Left colon (tissue), 2 donors: ENCODE data around the gene MC2R. TPM values are rescaled to one million over a fixed set of nuclear protein-coding genes. Genes with fewer than 3 reads are reported as not detected.
"Not testable (repeated sequence)": the region's sequence is repeated elsewhere in the genome, so short reads cannot be mapped to it uniquely, and the experiment has no call there.

Source experiments
- ATAC-seq: fragments of 200-7000 bp; cut with Tn5 transposase; one replicate; pipeline ENCODE4 v1.9.1; 2020; ENCODE audit warnings: mild to moderate bottlenecking, moderate library complexity
- DNase-seq, 2 donors: peaks; one replicate each; pipeline ENCODE4 v3.0.0-alpha.2; 2020
- intact Hi-C, 2 donors: fragments of 100-400 bp; cut with DNase I in 1 of 2; cut with micrococcal nuclease in 1 of 2; formaldehyde crosslinking; loops; one replicate each; pipeline versions ENCODE4 v1.11.2 to v1.14.0; 2022; cut with DNase I, micrococcal nuclease
- total RNA-seq, 2 donors: library from RNA; stranded (reverse); fragmentation: NEBNext Ultra II Directional; extraction: Animal tissue kit (Norgen Biotek cat#: 25700); gene quantifications; one replicate each; pipeline ENCODE4 v1.2.1, GENCODE V29; 2021
- donor health status: DM: no; HTN: no; CAD: no.
- donor health status: DM: yes; HTN: yes; CAD: no.

MC2R gene
- total RNA-seq, 2 donors from 2014 or later, result not detected

GRCh38 chr18:13900633-13901032, 14.7 kb downstream of the MC2R start:
- intact Hi-C loops, result no loop called here
- ATAC-seq, result no peak
- DNase-seq, result no peak

- DNase-seq, result no peak
- intact Hi-C loops, result no loop called here
- no peak for ATAC-seq
Measured at GRCh38 chr18:13895505-13896033, 19.8 kb downstream of the MC2R start.

- ATAC-seq (no peak), DNase-seq (no peak)
- intact Hi-C loops, result no loop called here
Measured at GRCh38 chr18:13894531-13894930, 20.8 kb downstream of the MC2R start.

- intact Hi-C loops, result no loop called here
- ATAC-seq (no peak), DNase-seq (no peak)
Measured at GRCh38 chr18:13893418-13893760, 21.9 kb downstream of the MC2R start.

- intact Hi-C loops, result no loop called here
- DNase-seq, result no peak
- ATAC-seq, result no peak
Measured at GRCh38 chr18:13892098-13892497, 23.2 kb downstream of the MC2R start.

GRCh38 chr18:13890761-13891361, 24.5 kb downstream of the MC2R start:
- no peak for DNase-seq
- intact Hi-C loops, result no loop called here
- ATAC-seq, result peak; percentile 60

- ATAC-seq, result no peak
- intact Hi-C loops, result no loop called here
- DNase-seq, result no peak
Measured at GRCh38 chr18:13889671-13890070, 25.7 kb downstream of the MC2R start.

- no peak for DNase-seq
- intact Hi-C loops, result no loop called here
- ATAC-seq, result no peak
Measured at GRCh38 chr18:13888191-13888716, 27.1 kb downstream of the MC2R start.

GRCh38 chr18:13885009-13885408, 30.3 kb downstream of the MC2R start:
- DNase-seq (no peak), ATAC-seq (no peak)
- intact Hi-C loops, result no loop called here

GRCh38 chr18:13879937-13880336, 35.4 kb downstream of the MC2R start:
- ATAC-seq (no peak), DNase-seq (no peak)
- intact Hi-C loops, result no loop called here

GRCh38 chr18:13879492-13879891, 35.8 kb downstream of the MC2R start:
- peak; percentile 85 for ATAC-seq
- DNase-seq, result no peak
- intact Hi-C loops, result no loop called here

- intact Hi-C loops, result no loop called here
- ATAC-seq, result no peak
- DNase-seq, result no peak
Measured at GRCh38 chr18:13878857-13879256, 36.5 kb downstream of the MC2R start.

GRCh38 chr18:13877157-13877556, 38.2 kb downstream of the MC2R start:
- DNase-seq (no peak), ATAC-seq (no peak)
- intact Hi-C loops, result no loop called here

- DNase-seq (no peak), ATAC-seq (no peak)
- intact Hi-C loops, result no loop called here
Measured at GRCh38 chr18:13874558-13874957, 40.8 kb downstream of the MC2R start.

GRCh38 chr18:13872932-13873331, 42.4 kb downstream of the MC2R start:
- intact Hi-C loops, result no loop called here
- no peak for DNase-seq
- no peak for ATAC-seq

GRCh38 chr18:13872373-13872772, 43.0 kb downstream of the MC2R start:
- no peak for ATAC-seq
- DNase-seq, result no peak
- intact Hi-C loops, result no loop called here

- DNase-seq (no peak), ATAC-seq (no peak)
- intact Hi-C loops, result no loop called here
Measured at GRCh38 chr18:13871701-13872100, 43.6 kb downstream of the MC2R start.

- intact Hi-C loops, result no loop called here
- no peak for ATAC-seq
- DNase-seq, result no peak
Measured at GRCh38 chr18:13868501-13869271, 46.6 kb downstream of the MC2R start.

- peak; percentile 87 for ATAC-seq
- DNase-seq, result peak; percentile 18 to 45
- intact Hi-C loops, result not testable (repeated sequence)
Measured at GRCh38 chr18:13862898-13863297, 52.4 kb downstream of the MC2R start.

- no peak for ATAC-seq
- intact Hi-C loops, result no loop called here
- no peak for DNase-seq
Measured at GRCh38 chr18:13849791-13850190, 65.5 kb downstream of the MC2R start.
